GM18951 (cell line): ENCODE measurements around the gene CMTM4.

Experiments used
- POLR2A ChIP-seq: IDR thresholded peaks from 4 replicates; pipeline ENCODE4 v1.6.1; 2011; ENCODE audit warnings: mild to moderate bottlenecking; ENCODE audit not compliant: insufficient read length, insufficient read depth; ENCODE audit errors: extremely low read depth
- in situ Hi-C: fragments of 300-500 bp; cut with MboI; formaldehyde crosslinking; loops from one replicate; pipeline ENCODE4 v1.12.0; 2022; ENCODE audit warnings: low sequenced_read_pairs, mixed read lengths, inconsistent platforms; ENCODE audit not compliant: unreplicated experiment

The CMTM4 gene

GRCh38 chr16:66717776-66718175, 21.2 kb upstream of the CMTM4 start:
- in situ Hi-C loops: no loop called here

DNA sequence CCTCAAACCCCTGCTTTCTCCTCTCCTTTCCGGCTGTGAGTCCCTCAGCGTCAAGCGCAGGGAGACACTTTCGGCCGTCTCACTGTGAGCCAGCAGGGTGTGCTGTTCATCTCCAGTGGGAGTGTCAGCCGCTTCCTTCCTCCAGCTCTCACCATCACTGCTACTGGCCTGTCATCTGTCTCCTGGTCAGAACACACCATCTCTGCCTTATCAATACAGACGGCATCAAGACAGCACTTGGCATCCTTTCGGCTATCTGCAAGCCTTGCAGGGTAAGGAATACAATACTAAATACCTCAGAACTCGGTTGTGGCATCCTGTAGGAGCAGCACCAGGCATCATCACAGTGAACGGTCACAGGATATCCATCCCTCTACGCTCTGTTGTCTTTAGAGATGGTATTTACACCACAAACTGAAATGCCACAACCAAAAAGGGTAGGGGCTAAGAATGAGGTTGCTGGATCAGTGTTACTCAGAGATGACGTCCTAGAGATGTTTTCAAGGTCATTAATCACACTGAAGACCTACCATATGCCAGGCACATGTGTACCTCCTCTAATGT, 20.7 kb upstream of the CMTM4 start:
- no peak for TF ChIP-seq POLR2A

More at GRCh38 chr16:66717776-66718175, 21.2 kb upstream of the CMTM4 start:
- no peak for TF ChIP-seq POLR2A

GRCh38 chr16:66714654-66715307, 18.2 kb upstream of the CMTM4 start:
- in situ Hi-C loops: no loop called here
- TF ChIP-seq POLR2A: no peak

More for the DNA sequence above, 20.7 kb upstream of the CMTM4 start:
- in situ Hi-C loops: no loop called here

GRCh38 chr16:66714062-66714461, 17.5 kb upstream of the CMTM4 start:
- no peak for TF ChIP-seq POLR2A
- in situ Hi-C loops: no loop called here

DNA sequence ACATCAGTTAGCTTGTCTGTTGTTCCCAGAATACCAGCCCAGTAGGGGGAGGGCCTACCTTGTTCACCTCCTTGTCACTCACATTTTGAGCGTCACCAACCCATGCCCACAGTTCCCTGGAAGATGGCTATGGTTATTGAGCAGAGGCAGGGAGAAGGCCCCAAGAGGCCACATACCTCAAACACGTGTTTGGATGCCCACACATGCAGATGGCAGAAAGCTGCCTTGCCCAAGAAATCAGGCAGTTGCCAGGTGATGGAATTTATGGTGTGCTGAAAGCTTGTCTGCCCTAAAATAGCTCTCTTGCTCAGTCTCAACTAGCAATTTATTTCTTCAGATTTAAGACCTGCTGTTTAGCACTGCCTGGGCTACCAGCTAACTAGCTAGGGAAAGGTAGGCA, 16.5 kb upstream of the CMTM4 start:
- no peak for TF ChIP-seq POLR2A
- in situ Hi-C loops: no loop called here

- no peak for TF ChIP-seq POLR2A
- in situ Hi-C loops: no loop called here
Measured at GRCh38 chr16:66712512-66712911, 16.0 kb upstream of the CMTM4 start.

GRCh38 chr16:66711581-66711980, 15.0 kb upstream of the CMTM4 start:
- in situ Hi-C loops: no loop called here
- no peak for TF ChIP-seq POLR2A

GRCh38 chr16:66706506-66706880, 9.9 kb upstream of the CMTM4 start:
- in situ Hi-C loops: no loop called here
- TF ChIP-seq POLR2A: no peak

- in situ Hi-C loops: no loop called here
- no peak for TF ChIP-seq POLR2A
Measured at GRCh38 chr16:66705790-66706505, 9.4 kb upstream of the CMTM4 start.

- TF ChIP-seq POLR2A: no peak
- in situ Hi-C loops: no loop called here
Measured at GRCh38 chr16:66703406-66704215, 7.1 kb upstream of the CMTM4 start.

GRCh38 chr16:66701516-66701915, 5.0 kb upstream of the CMTM4 start:
- in situ Hi-C loops: no loop called here

DNA sequence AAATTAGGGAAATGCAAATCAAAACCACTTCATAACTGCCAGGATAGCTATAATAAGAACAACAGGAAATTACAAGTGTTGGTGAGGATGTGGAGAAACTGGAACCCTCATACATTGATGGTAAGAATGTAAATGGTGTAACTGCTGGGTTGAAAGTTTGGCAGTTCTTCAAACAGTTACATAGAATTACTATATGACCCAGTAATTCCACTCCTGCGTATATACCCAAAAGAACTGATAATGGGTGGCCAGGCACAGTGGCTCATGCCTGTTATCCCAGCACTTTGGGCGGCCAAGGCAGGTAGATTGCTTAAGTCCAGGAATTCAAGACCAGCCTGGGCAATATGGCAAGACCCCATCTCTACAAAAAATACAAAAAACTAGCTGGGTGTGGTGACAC, 4.5 kb upstream of the CMTM4 start:
- no peak for TF ChIP-seq POLR2A
- in situ Hi-C loops: no loop called here

More at GRCh38 chr16:66701516-66701915, 5.0 kb upstream of the CMTM4 start:
- no peak for TF ChIP-seq POLR2A

DNA sequence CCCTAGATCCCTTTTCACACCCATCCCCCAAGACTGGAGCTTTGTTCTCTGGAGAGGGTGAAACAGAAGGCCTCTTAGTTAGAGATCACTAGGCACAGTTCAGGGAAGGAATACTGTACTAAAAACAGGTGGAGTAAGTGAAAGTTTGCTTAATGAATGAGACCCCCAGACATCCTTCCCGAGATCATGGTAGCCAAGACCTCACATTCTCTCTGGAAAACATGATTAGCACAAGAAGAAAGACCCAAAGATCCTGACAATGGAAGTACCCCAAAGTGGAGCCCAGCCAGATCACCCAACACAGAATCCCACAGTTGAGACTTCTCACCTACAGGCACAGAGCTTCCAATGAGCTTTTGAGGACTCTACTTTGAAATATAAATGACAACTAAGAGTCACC, 3.4 kb upstream of the CMTM4 start:
- in situ Hi-C loops: no loop called here
- no peak for TF ChIP-seq POLR2A

- in situ Hi-C loops: no loop called here
- no peak for TF ChIP-seq POLR2A
Measured at GRCh38 chr16:66698046-66698445, 1.5 kb upstream of the CMTM4 start.
